NCI-H1694 (cell line): ENCODE data around the gene AFG3L2.
A peak's percentile ranks its signal among the peaks of the same experiment; 100 is the strongest.
"Not testable (repeated sequence)": the region's sequence is repeated elsewhere in the genome, so short reads cannot be mapped to it uniquely, and the experiment has no call there.

Experiments used
- DNase-seq: peaks from one replicate; lab custom pipeline; 2025; lab: John Stamatoyannopoulos, UW

The AFG3L2 gene

DNA sequence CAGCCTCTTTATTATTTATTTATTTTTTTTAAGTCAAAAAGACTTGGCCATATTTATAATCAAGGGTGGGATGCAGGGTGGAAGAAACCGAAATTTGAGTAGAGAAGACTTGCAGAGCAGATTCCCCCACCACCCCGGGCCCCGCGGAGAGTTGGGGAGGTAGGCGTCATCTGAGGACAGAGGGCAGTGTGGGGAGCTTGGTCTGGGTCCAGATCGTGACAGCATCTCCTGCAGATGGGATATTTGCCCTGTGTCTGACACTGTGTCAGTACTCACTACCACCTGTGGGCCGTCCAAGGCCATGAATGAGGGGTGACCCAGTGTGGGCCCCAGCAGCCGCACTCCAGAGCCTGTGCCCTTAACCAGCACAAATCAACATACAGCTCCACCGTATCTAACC is 20.2 kb upstream of the AFG3L2 start:
- no peak for DNase-seq

DNA sequence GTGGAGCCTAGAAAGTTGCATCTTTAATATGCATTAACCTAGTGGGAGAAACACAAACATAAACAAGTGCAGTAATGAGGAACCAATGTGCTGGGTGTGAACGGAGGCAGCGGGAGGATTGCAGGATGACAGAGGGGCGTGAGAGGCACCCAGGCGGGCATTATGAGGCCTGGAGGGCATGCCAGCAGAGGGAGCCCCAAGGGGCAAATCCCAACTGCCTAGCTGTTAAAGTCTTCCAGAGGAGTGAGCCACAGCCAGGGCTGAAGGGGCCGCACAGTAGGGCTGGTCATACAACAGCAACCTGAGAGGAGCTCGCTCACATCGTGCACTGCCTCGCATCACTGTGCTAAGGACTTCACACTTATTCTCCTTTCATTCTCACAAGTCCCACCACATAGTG is 17.4 kb upstream of the AFG3L2 start:
- no peak for DNase-seq

DNA sequence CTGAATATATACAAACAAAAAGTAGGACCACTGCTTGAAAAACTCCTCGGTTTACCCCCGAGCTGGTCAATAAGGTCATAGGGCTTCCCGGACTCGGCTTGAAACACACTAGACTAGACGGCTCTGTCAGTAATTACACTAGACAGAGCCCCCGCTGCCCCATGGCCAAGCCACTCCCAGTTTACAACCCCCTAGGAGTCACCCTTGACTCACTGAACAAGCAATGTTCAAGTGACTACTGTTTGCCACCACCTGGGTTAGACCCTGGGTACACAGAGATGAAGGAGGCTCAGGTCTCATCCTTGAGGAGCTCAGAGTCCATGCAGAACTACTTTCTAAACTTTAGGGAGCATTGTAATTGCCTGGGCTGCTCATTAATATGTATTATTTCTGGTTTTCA is 17.0 kb upstream of the AFG3L2 start:
- DNase-seq, result no peak

DNA sequence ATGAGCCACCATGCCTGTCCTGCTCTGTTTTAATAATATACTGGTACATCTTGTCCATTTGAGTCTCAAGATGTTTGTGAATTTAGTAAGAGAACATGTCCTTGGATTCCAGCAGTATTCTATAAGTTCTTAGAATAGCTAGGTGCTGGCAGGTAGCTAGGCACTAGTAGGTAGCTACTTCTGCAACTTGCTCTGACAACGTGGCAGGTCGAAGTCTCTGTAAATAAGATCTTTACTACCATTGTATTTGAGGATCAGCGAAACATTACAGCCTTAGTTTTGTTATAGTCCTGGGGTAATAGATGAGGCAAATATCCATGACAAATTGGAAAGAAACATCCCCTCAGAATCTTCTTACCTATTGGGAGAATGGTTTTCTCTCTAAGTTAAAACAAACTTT is 16.5 kb upstream of the AFG3L2 start:
- no peak for DNase-seq

DNA sequence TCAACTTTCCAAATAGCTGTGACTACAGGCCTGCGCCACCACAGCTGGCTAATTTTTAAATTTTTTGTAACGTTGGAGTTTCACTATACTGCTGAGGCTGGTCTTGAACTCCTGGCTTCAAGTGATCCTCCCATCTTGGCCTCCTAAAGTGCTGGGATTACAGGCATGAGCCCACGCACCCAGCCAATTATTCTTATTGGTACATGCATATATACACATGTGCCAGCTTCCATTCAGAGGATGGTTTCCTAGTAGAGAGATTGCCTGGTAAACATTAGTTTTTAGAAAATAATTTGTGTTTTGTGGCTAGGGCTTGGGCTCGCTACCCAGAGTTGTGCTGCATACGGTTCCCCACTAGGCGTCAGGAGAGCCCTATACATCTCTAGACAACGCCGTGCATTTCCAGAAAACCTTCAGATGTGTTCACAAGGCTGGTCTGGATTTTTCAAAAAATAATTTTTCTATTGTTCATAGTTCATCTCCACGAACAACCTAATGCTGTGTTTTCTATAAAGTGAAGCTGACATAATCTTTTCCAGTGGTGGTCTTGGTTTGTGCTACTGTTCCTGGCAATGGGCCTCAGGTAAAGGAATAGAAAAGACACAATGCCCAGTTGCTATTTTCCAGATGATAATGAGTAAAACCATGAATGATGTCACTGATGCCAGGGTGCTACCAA is 14.6 kb upstream of the AFG3L2 start:
- peak; percentile 38 for DNase-seq

DNA sequence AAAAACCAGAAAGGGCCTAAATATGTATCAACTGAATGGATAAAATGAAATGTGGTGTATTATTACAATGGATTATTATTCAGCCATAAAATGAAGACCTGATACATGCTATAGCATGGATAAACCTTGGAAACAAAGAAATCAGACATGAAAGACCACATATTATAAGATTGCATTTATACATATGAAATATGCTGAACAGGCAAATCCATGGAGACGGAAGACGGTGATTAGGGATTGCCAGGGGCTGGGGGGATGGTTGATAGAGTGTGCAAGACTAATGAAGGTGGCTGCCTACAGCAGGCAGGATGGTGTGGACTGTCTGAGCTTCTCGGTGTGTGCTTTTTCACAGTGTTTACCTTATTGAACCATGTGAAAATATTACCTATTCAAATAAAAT is 11.4 kb upstream of the AFG3L2 start:
- DNase-seq, result no peak

DNA sequence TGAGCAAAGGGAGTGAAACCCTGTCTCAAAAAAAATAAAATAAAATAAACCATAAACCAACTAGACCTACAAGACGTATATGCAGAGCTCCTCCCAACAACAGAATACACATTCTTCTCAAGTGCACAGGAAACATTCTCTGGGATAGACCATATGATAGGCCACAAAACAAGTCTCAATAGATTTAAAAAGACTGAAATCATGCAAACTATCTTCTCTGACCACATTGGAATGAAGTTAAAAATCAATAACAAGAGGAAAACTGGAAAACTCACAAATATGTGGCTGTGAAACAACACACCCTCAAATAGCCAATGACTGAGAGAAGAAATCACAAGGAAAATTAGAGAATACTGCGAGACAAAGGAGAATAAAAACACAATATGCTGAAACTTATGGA is 7.2 kb upstream of the AFG3L2 start:
- DNase-seq, result no peak

DNA sequence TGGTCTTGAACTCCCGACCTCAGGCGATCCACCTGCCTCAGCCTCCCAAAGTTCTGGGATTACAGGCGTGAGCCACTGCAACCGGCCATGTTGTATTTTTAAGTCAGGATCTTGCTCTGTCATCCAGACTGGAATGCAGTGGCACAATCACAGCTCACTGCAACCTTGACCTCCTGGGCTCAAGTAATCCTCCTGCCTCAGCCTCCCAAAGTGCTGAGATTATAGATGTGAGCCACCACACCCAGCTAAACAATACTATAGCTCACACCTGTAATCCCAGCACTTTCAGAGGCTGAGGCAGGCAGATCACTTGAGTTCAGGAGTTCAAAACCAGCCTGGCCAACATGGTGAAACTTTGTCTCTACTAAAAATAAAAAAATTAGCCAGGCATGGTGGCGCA is 6.7 kb upstream of the AFG3L2 start:
- not testable (repeated sequence) for DNase-seq

DNA sequence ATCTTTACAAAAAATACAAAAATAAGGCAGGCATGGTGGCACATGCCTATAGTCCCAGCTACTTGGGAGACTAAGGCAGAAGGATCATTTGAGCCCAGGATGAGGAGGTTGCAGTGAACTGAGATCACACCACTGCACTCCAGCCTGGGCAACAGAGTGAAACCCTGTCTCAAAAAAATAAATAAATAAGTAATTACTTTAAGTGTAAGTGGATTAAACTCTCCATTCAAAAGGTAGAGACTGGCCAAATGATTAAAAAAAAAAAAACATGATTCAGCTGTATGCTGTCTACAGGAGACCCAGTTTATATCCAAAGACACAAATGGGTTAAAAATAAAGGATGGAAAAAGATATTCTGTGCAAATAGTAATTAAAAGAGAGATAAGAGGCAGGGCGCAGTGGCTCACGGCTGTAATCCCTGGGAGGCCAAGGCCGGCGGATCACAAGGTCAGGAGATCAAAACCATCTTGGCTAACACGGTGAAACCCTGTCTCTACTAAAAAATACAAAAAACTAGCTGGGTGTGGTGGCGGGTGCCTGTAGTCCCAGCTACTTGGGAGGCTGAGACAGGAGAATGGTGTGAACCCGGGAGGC is 5.3 kb upstream of the AFG3L2 start:
- not testable (repeated sequence) for DNase-seq

DNA sequence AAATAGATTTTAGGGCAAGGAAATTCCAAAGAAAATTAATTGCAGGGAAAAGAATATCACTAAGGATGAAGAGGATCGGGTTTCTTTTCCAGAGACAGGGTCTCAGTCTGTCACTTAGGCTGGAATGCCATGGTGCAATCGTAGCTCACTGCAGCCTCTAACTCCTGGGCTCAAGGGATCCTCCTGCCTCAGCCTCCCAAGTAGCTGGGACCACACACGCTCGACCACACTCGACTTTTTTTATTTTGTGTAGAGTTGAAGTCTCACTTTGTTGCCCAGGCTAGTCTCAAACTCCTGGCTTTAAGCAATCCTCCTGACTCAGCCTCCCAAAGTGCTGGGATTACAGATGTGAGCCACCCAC is 1.2 kb upstream of the AFG3L2 start:
- not testable (repeated sequence) for DNase-seq

DNA sequence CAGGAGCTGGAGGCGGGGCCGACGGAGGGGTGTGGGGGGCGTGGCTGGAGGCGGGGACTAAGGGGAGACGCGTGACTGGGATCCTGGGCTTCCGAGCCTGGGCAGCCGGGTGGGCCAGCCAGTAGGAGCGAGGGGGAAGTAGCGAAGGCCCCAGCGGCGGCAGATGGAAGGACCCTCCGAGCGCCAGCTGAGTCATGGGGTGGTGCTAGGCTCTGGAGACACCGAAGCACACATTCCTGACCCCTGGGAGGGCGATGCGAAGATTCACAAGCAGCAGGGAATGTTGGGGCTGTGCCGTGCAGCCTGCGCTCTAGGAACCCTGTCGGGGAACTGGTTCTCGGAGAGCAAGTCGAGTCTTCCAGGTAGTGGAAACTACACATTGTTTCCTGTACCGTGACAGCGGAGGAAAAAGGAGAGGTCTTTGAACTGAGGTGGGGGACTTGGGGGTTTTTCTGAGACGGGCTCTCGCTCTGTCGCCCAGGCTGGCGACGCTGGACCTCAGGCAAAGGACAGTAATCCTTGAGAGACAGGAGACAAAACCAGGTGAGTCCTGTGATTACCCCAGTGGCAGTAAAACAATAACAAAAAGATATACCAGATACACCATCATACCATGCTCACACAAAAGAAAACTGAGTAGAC is 650 bp upstream of the AFG3L2 start:
- no peak for DNase-seq

DNA sequence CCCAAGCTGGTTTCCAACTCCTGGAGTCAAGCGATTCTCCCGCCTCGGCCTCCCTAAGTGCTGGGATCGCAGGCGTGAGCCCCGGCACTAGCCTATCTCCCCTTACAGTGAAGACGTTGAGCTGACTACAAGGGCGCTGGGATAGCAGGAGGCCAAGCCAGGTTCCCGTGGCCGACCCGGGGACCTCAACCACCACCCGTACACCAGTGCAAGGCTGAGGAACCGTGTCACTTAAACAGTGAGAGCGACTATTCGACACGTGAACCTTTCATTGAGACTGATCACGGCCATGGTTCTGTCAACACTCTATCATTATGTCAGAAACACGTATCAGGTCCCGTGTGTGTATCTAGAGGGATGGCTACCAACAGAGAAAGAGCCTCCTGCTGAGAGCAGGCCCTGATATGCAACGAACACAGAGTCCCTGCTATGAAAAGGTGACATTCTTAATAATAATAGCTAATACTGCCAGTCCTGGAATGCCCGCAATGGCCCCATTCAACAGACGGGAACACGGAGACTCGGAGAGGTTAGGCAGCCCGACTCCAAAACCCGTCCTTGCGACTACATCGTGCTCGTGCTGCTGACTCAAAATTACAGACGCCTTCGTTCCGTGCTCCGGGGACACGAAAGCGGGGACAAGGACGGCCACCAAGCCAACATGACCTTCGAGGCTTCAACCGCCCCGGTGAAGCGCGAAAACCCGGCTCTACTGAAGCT is 833 bp downstream of the AFG3L2 start:
- no peak for DNase-seq

DNA sequence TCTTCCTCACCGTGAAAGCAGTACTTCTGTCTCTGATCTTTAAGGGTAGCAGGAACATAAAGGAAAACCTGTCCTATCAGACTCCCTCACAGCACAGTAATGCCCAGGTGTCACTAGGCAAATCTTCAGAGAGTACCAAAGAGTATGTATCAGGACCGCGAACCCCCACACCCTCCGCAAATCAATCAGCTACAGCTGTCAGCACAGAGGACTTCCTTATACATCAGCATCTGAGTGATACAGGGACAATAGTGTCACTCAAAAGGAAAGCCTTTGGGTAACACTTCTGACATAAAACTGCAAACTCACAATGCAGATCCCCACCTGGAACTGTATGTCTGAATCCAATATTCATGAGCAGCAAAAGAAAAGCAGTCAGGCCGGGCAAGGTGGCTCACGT is 2.6 kb downstream of the AFG3L2 start:
- DNase-seq, result no peak

DNA sequence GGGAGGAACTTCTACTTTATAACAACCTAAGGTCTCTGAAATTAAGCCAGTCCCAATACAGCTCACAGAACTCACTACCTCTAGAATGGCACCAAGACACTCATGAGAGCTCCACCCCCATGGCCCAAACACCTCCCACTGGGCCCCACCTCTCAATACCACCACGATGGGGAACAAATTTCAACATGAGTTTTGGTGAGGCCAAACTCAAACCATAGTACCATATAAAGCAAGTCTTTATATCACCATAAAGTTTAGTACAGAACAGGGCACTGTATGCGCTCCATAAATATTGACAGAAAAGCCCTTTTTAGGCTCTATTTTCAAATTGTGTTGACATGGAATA is 3.3 kb downstream of the AFG3L2 start:
- no peak for DNase-seq

DNA sequence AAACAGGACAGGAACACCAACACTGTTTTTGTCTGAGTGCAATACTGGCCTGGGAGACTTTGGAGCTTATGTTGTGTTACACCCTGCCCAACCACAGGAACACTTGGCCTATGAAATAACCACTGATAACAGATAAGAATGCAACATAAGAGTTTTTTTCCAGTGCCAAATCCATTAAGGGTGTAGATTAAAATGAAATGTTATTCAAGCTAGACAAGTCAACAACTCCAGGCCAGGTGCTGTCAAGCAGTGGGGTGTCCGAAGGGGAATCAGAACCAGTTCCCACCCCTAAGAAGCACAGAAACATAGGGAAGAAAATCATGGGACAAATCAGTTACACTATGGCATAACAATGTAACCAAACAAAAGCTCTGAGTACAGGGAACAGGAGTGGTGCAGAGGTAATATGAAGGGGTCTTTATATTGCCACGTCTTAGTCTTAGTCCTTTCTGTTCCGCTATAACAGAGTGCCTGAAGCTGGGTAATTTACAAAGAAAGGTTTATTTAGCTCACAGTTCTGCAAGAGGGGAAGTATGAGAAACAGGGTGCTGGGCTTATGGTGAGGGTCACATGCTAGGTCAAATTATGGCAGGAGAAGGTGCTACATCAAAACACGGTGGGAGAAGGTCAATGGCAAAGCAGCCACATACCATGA is 3.8 kb downstream of the AFG3L2 start:
- DNase-seq, result no peak

DNA sequence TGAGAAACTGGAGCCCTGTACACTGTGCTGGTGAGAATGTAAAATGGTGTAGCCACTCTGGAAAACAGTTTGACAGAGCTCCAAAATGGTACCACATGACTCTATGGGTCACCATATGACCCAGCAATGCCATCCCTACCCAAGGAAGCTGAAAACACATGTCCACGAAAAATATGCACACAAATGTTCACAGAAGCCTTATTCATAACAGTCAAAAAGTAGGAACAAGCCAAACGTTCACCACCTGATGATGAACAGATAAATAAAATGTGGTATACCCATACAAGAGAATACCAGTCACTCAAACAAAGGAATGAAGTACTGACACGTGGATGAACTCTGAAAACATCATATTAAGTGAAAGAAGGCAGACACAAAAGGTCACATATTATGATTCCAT is 4.6 kb downstream of the AFG3L2 start:
- no peak for DNase-seq

DNA sequence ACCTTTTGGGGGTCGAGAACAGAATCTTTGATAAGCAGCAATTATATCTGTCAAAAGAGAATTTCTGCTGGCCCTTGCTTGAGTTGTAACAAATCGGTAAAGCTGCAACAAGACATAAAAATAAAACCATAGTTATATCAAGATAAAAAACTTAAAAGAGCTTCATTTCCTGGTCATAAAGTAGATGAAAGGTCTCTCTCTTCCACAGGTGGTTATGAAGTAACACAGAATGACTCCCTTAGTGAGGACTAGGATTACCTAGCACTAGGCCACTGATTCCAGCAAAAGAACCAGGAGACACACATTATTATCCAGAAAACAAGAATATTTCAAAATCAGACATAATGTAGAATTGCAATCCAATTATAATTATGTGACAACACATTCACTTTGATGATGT is 5.4 kb downstream of the AFG3L2 start:
- no peak for DNase-seq

DNA sequence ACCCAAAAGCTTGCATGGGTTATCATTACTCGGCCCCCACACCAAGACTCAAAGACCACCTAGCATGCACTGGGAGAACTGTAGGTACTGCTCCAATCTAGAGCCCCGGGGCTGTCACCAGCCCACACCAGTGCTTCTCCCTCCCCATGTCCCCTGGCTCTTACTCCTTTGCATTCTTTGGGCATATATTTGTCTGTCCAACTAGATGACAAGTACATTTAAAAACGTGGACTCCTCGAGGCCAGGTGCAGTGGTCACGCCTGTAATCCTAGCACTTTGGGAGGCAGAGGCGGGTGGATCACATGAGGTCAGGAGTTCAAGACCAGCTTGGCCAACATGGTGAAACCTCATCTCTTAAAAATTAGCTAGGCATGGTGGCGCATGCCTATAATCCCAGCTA is 7.8 kb downstream of the AFG3L2 start:
- no peak for DNase-seq

DNA sequence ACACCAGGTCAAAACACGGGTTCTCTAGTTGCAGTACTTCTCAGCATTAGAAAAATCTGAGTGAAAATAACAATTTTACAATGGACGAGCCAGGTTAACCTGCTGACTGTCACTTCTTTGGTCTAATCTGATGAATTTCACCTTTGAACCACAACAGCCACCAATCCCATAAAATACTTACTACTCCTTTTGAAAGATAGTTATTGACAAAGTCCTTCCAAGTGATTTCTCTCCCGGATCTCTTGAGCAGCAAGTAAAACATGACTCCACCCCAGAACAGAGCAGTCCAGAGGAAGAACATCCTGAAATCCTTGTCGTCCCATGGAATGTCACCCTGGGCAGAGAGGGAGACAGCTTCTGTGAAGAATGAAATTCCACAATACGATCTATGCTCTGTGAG is 10.2 kb downstream of the AFG3L2 start:
- no peak for DNase-seq

DNA sequence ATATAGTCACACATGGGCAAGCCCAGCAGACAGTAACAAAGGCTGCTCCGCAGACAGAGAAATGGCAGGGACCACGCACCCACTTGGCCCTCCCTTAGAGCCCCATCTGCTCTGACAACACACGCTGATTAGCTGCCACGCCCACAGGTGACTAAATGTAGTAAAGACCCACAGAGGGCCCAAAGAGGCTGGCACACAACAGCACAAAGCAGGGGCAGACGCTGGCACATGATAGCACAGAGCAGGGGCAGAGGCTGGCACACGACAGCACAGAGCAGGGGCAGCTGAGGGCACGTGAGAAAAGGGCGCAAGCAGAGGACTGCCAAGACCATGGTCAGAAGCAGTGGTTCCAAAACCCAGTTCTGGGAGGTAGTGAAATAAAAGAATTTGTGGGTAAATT is 10.6 kb downstream of the AFG3L2 start:
- no peak for DNase-seq

DNA sequence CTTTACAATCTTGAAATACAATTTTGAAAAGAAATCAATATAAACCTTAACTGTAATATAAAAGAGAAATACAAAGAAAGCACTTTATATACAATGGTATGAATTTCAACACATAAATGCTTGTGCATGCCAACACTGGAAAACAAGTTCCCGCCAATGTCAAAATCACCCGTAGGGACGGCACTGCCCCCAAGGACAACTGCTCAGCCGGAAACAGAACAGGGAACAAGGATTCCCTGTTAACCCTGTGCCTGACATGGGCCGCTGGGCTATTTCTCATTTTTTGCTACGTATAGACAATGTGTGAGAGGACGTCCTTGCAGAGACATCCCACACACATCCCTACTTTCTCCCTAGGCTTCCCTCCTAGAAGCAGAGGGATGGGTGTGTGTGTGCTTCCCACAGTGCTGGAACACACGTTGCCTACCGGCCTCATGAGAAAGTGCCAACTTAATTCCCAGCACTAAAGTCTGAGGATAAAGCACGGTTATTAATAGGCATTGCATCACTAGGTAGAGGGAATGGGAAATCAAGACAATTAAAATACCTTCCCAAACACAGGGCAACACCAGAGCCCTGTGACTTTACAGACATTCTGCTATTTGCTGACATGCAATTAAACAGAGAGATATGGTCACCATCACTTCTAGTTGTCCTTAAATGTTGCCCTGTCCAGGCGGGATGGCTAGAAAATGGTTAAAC is 14.4 kb downstream of the AFG3L2 start:
- DNase-seq, result no peak

DNA sequence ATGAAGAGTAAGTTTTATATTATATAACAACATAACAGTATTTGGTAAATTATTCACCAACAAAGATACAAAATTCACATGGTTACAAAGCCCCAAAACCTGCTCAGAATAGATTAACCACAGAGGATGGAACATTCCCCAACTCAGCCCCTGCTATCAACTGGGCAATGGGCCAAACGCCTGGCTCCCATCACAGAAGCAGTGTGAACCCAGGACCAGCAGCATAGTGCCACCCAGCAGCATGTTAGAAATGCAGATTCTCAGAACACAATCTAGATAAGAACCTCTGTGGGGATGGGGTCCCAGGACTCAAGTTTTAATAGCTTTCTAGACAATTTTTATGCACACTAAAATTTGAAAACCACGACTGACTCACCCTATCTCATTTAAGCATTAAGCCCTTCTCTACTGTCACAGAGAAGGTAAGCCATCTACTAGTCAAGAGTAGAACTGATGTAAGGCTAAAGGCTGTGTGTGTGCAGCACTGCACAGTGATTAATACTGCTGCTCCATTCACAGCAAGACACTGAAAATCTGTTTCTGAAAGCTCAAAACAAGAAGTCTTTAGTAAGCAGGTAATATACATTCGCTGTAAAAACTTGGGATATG is 15.2 kb downstream of the AFG3L2 start:
- DNase-seq, result no peak
